ENCODE data around the gene ATP5MC2. TPM values are rescaled to one million over a fixed set of nuclear protein-coding genes. Genes with fewer than 3 reads are reported as not detected.
"Not testable (repeated sequence)": the region's sequence is repeated elsewhere in the genome, so short reads cannot be mapped to it uniquely, and the experiment has no call there.

Gene ATP5MC2
- polyA plus RNA-seq, 1 donor = 483 TPM

GRCh38 chr12:53653595-53653994 is 22.3 kb downstream of the ATP5MC2 start:
- DNase-seq = no peak

- no peak for DNase-seq
These were observed 23.5 kb downstream of the ATP5MC2 start for GRCh38 chr12:53652366-53652765.

GRCh38 chr12:53651737-53652136 is 24.1 kb downstream of the ATP5MC2 start:
- DNase-seq = no peak

GRCh38 chr12:53646300-53646699 is 29.6 kb downstream of the ATP5MC2 start:
- DNase-seq = not testable (repeated sequence)

- no peak for DNase-seq
These were observed 30.7 kb downstream of the ATP5MC2 start for GRCh38 chr12:53645165-53645564.

GRCh38 chr12:53644133-53644532 is 31.8 kb downstream of the ATP5MC2 start:
- no peak for DNase-seq

- no peak for DNase-seq
These were observed 32.5 kb downstream of the ATP5MC2 start for GRCh38 chr12:53643232-53643979.

- DNase-seq = no peak
These were observed 37.8 kb downstream of the ATP5MC2 start for GRCh38 chr12:53638057-53638456.

- no peak for DNase-seq
These were observed 39.2 kb downstream of the ATP5MC2 start for GRCh38 chr12:53636641-53637040.

GRCh38 chr12:53635708-53636107 is 40.2 kb downstream of the ATP5MC2 start:
- DNase-seq = not testable (repeated sequence)

GRCh38 chr12:53631721-53632120 is 44.2 kb downstream of the ATP5MC2 start:
- no peak for DNase-seq

- no peak for DNase-seq
These were observed 48.0 kb downstream of the ATP5MC2 start for GRCh38 chr12:53627919-53628318.

GRCh38 chr12:53626702-53627169 is 49.1 kb downstream of the ATP5MC2 start:
- DNase-seq = no peak

GRCh38 chr12:53625946-53626701 is 49.8 kb downstream of the ATP5MC2 start, which contains the start of gene ATF7:
ATF7 (minus strand) TSS chr12:53626382; CDS start chr12:53601000, 25,382 bp downstream.
- DNase-seq = peak; percentile 98

- no peak for DNase-seq
These were observed 50.4 kb downstream of the ATP5MC2 start for GRCh38 chr12:53625373-53625945.

GRCh38 chr12:53624956-53625355 is 50.9 kb downstream of the ATP5MC2 start:
- DNase-seq = no peak

GRCh38 chr12:53624458-53624857 is 51.4 kb downstream of the ATP5MC2 start:
- DNase-seq = no peak

- no peak for DNase-seq
These were observed 52.1 kb downstream of the ATP5MC2 start for GRCh38 chr12:53623548-53624385.

- no peak for DNase-seq
These were observed 53.2 kb downstream of the ATP5MC2 start for GRCh38 chr12:53622724-53623123.

- DNase-seq = no peak
These were observed 57.6 kb downstream of the ATP5MC2 start for GRCh38 chr12:53618275-53618674.

- DNase-seq = no peak
These were observed 58.2 kb downstream of the ATP5MC2 start for GRCh38 chr12:53617700-53618099.

GRCh38 chr12:53616950-53617349 is 58.9 kb downstream of the ATP5MC2 start:
- DNase-seq = no peak
